Mucosa of rectum (tissue), 2 donors: Measurements from ENCODE around the gene FIP1L1.

Experiments used
- H3K27ac ChIP-seq, 2 donors: one replicate each; pipeline ENCODE4 v1.7.0; 2013; ENCODE audit warnings: inconsistent platforms in 2 of 2, low read depth in 2 of 2, low read length in 2 of 2
- H3K27me3 ChIP-seq, 2 donors: one replicate each; pipeline ENCODE4 v1.7.0; 2013; ENCODE audit warnings: low read length in 2 of 2; ENCODE audit not compliant: control insufficient read depth in 2 of 2, insufficient read depth in 2 of 2
- H3K36me3 ChIP-seq, 2 donors: one replicate each; pipeline ENCODE4 v1.7.0; 2013; ENCODE audit warnings: low read length in 2 of 2; ENCODE audit not compliant: control insufficient read depth in 2 of 2, insufficient read depth in 2 of 2
- H3K4me1 ChIP-seq, 2 donors: one replicate each; pipeline ENCODE4 v1.7.0; 2013; ENCODE audit warnings: low read length in 2 of 2, mild to moderate bottlenecking in 1 of 2; ENCODE audit not compliant: control insufficient read depth in 2 of 2, insufficient read depth in 2 of 2
- H3K4me3 ChIP-seq, 2 donors: one replicate each; pipeline ENCODE4 v1.7.0; 2013; ENCODE audit warnings: low read length in 2 of 2
- H3K9ac ChIP-seq, 2 donors: one replicate each; pipeline ENCODE4 v1.7.0; 2013; ENCODE audit warnings: low read length in 2 of 2, low read depth in 1 of 2, mild to moderate bottlenecking in 1 of 2
- H3K9me3 ChIP-seq, 2 donors: one replicate each; pipeline ENCODE4 v1.7.0; 2013; ENCODE audit warnings: low read length in 2 of 2; ENCODE audit not compliant: control insufficient read depth in 2 of 2
- donor health status: healthy.
- donor health status: Normal muscosa, but diverticular disease.

The FIP1L1 gene

GRCh38 chr4:53361451-53361850 is 16.0 kb upstream of the FIP1L1 start:
- no peak overlapping the region for H3K9ac ChIP-seq
- H3K36me3 ChIP-seq, result no peaks in the 10 kb centered on the region
- no peaks in the 10 kb centered on the region for H3K9me3 ChIP-seq
- no peaks in the 10 kb centered on the region for H3K27me3 ChIP-seq
- peaks cover 8 to 10% of the 10 kb centered on the region in 2 donors for H3K4me1 ChIP-seq
- no peak overlapping the region for H3K27ac ChIP-seq
- H3K4me3 ChIP-seq, result no peak overlapping the region

GRCh38 chr4:53362093-53362492 is 15.3 kb upstream of the FIP1L1 start:
- H3K9ac ChIP-seq, result no peak overlapping the region
- H3K4me3 ChIP-seq, result no peak overlapping the region
- H3K4me1 ChIP-seq, result peaks cover 8 to 10% of the 10 kb centered on the region in 2 donors
- H3K36me3 ChIP-seq, result no peaks in the 10 kb centered on the region
- H3K27me3 ChIP-seq, result no peaks in the 10 kb centered on the region
- H3K27ac ChIP-seq, result no peak overlapping the region
- no peaks in the 10 kb centered on the region for H3K9me3 ChIP-seq

- Histone ChIP-seq H3K4me3 (peak overlapping the region; percentile 86 to 96), H3K27ac (no peak overlapping the region), H3K9me3 (no peaks in the 10 kb centered on the region), H3K27me3 (peaks cover 0 to 3% of the 10 kb centered on the region in 2 donors), H3K36me3 (no peaks in the 10 kb centered on the region), H3K4me1 (peaks cover 8 to 10% of the 10 kb centered on the region in 2 donors), H3K9ac (no peak overlapping the region)
Measured at GRCh38 chr4:53364624-53365023, 12.8 kb upstream of the FIP1L1 start.

- Histone ChIP-seq H3K36me3 (no peaks in the 10 kb centered on the region), H3K27me3 (peaks cover 0 to 3% of the 10 kb centered on the region in 2 donors), H3K9me3 (no peaks in the 10 kb centered on the region), H3K4me3 (peak overlapping the region; percentile 86 to 96), H3K27ac (peak overlapping the region in 1 of 2 donors; percentile 29), H3K9ac (peak overlapping the region; percentile 53 to 68), H3K4me1 (peaks cover 8 to 10% of the 10 kb centered on the region in 2 donors)
Measured at GRCh38 chr4:53365121-53365485, 12.3 kb upstream of the FIP1L1 start.

- Histone ChIP-seq H3K27me3 (peaks cover 0 to 3% of the 10 kb centered on the region in 2 donors), H3K4me1 (peaks cover 8 to 10% of the 10 kb centered on the region in 2 donors), H3K27ac (peak within 1 kb of the TSS; percentile 29 to 49), H3K9ac (peak within 1 kb of the TSS; percentile 53 to 68), H3K36me3 (no peaks in the 10 kb centered on the region), H3K4me3 (peak within 1 kb of the TSS; percentile 86 to 96), H3K9me3 (no peaks in the 10 kb centered on the region)
Measured at GRCh38 chr4:53365486-53366300, 11.7 kb upstream of the FIP1L1 start, which contains the start of gene SCFD2. SCFD2 (minus strand) TSS chr4:53366061.

GRCh38 chr4:53366301-53366716 is 11.1 kb upstream of the FIP1L1 start:
- H3K27me3 ChIP-seq, result peaks cover 0 to 3% of the 10 kb centered on the region in 2 donors
- H3K27ac ChIP-seq, result peak overlapping the region; percentile 29 to 49
- no peaks in the 10 kb centered on the region for H3K9me3 ChIP-seq
- peaks cover 8 to 10% of the 10 kb centered on the region in 2 donors for H3K4me1 ChIP-seq
- H3K9ac ChIP-seq, result peak overlapping the region; percentile 7 to 18
- H3K36me3 ChIP-seq, result no peaks in the 10 kb centered on the region
- peak overlapping the region; percentile 86 to 96 for H3K4me3 ChIP-seq

- Histone ChIP-seq H3K9ac (no peak overlapping the region), H3K4me1 (peaks cover 8 to 10% of the 10 kb centered on the region in 2 donors), H3K9me3 (no peaks in the 10 kb centered on the region), H3K27me3 (peaks cover 0 to 3% of the 10 kb centered on the region in 2 donors), H3K4me3 (no peak overlapping the region), H3K36me3 (no peaks in the 10 kb centered on the region), H3K27ac (no peak overlapping the region)
Measured at GRCh38 chr4:53367721-53368120, 9.7 kb upstream of the FIP1L1 start.

- H3K9ac ChIP-seq, result no peak overlapping the region
- no peak overlapping the region for H3K27ac ChIP-seq
- H3K9me3 ChIP-seq, result no peaks in the 10 kb centered on the region
- H3K4me1 ChIP-seq, result peaks cover 0 to 4% of the 10 kb centered on the region in 2 donors
- peaks cover 0 to 3% of the 10 kb centered on the region in 2 donors for H3K27me3 ChIP-seq
- H3K4me3 ChIP-seq, result no peak overlapping the region
- H3K36me3 ChIP-seq, result no peaks in the 10 kb centered on the region
Measured at GRCh38 chr4:53371049-53371448, 6.4 kb upstream of the FIP1L1 start.

GRCh38 chr4:53371843-53372521 is 5.5 kb upstream of the FIP1L1 start:
- Histone ChIP-seq H3K4me3 (no peak overlapping the region), H3K27me3 (peaks cover 0 to 3% of the 10 kb centered on the region in 2 donors), H3K9me3 (no peaks in the 10 kb centered on the region), H3K4me1 (peaks cover 3 to 4% of the 10 kb centered on the region in 2 donors), H3K36me3 (no peaks in the 10 kb centered on the region), H3K9ac (no peak overlapping the region), H3K27ac (no peak overlapping the region)

- Histone ChIP-seq H3K9ac (no peak overlapping the region), H3K4me1 (peaks cover 10 to 17% of the 10 kb centered on the region in 2 donors), H3K27me3 (no peaks in the 10 kb centered on the region), H3K4me3 (no peak overlapping the region), H3K9me3 (no peaks in the 10 kb centered on the region), H3K27ac (no peak overlapping the region), H3K36me3 (no peaks in the 10 kb centered on the region)
Measured at GRCh38 chr4:53374777-53375258, 2.6 kb upstream of the FIP1L1 start.
